ENCODE data around the gene OGDH.

DNA sequence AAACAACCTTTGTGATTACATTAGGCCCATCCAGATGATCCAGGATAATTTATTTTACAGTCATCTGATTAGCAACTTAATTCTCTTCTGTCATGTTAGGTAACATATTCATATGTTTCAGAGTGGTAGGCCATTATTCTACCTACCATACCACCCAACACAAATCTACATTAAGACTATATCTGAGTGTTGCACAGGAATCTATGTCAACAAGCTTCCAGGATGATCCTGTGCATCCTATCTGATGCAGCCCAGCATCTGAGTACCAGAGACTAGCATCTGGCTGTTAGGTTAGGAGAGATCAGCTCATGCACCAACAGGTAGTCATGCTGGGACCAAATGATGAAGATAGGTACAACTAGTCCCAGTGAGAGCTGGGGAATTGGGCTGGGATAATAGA is 31.4 kb upstream of the OGDH start:
- TF ChIP-seq YY1 (IDR thresholded peaks at IDR 0.05; ENCODE audit: insufficient read depth, insufficient read length) = no peak
- TF ChIP-seq ZNF274 (IDR thresholded peaks at IDR 0.05; ENCODE audit: low read depth, low read length) = no peak
- TF ChIP-seq SUZ12 (IDR thresholded peaks at IDR 0.05; ENCODE audit: extremely low read depth, insufficient read depth, insufficient read length) = no peak

Data from NT2/D1 (cell line).